Skeletal muscle tissue (tissue), 4 donors: ENCODE data around the gene COPS8. TPM values are rescaled to one million over a fixed set of nuclear protein-coding genes. Genes with fewer than 3 reads are reported as not detected.

Experiments
- H3K27ac ChIP-seq: one replicate; pipeline ENCODE4 v1.7.0; 2013; ENCODE audit warnings: mild to moderate bottlenecking, low read depth, low read length, inconsistent platforms
- H3K27me3 ChIP-seq, 3 donors: one replicate each; pipeline ENCODE4 v1.7.0; 2013; ENCODE audit warnings: low read length in 3 of 3; ENCODE audit not compliant: control insufficient read depth in 3 of 3, insufficient read depth in 3 of 3
- H3K36me3 ChIP-seq, 3 donors: one replicate each; pipeline ENCODE4 v1.7.0; 2013; ENCODE audit warnings: low read length in 3 of 3; ENCODE audit not compliant: control insufficient read depth in 3 of 3, insufficient read depth in 3 of 3
- H3K4me1 ChIP-seq, 3 donors: one replicate each; pipeline ENCODE4 v1.7.0; 2013; ENCODE audit warnings: low read length in 3 of 3, mild to moderate bottlenecking in 3 of 3; ENCODE audit not compliant: control insufficient read depth in 3 of 3, insufficient read depth in 3 of 3
- H3K4me3 ChIP-seq, 3 donors: one replicate each; pipeline ENCODE4 v1.7.0; 2013; ENCODE audit warnings: low read length in 3 of 3
- H3K9ac ChIP-seq, 3 donors: one replicate each; pipeline ENCODE4 v1.7.0; 2013; ENCODE audit warnings: low read length in 3 of 3, mild to moderate bottlenecking in 3 of 3, moderate library complexity in 2 of 3, low read depth in 1 of 3
- H3K9me3 ChIP-seq, 3 donors: one replicate each; pipeline ENCODE4 v1.7.0; 2013; ENCODE audit warnings: low read length in 3 of 3; ENCODE audit not compliant: control insufficient read depth in 3 of 3
- total RNA-seq: library from RNA; depleted of rRNA; stranded (reverse); fragments of >200 nt; gene quantifications from one replicate; pipeline ENCODE4 v1.2.3, GENCODE V29; 2014
- donor health status: Osteomylitis.

Gene COPS8
- total RNA-seq, 1 donor from 2014 or later = 55.8 TPM

- H3K9me3 ChIP-seq = no peaks in the 10 kb centered on the region
- peaks cover 7 to 26% (median 8%) of the 10 kb centered on the region in 3 donors for H3K4me1 ChIP-seq
- no peaks in the 10 kb centered on the region for H3K27me3 ChIP-seq
- no peak overlapping the region for H3K27ac ChIP-seq
- no peak overlapping the region for H3K4me3 ChIP-seq
- H3K36me3 ChIP-seq = peaks cover 0 to 5% (median 2%) of the 10 kb centered on the region in 3 donors
- H3K9ac ChIP-seq = no peak overlapping the region
Observed at GRCh38 chr2:237083026-237083425, 2.7 kb upstream of the COPS8 start.

- H3K9me3 ChIP-seq = no peaks in the 10 kb centered on the region
- peak overlapping the region in 2 of 3 donors; percentile 96 to 100 for H3K4me3 ChIP-seq
- peaks cover 3 to 9% (median 3%) of the 10 kb centered on the region in 3 donors for H3K36me3 ChIP-seq
- H3K9ac ChIP-seq = peak overlapping the region in 2 of 3 donors; percentile 98
- peaks cover 7 to 26% (median 8%) of the 10 kb centered on the region in 3 donors for H3K4me1 ChIP-seq
- H3K27me3 ChIP-seq = no peaks in the 10 kb centered on the region
- no peak overlapping the region for H3K27ac ChIP-seq
Observed at GRCh38 chr2:237084444-237084843, 1.2 kb upstream of the COPS8 start.

GRCh38 chr2:237090906-237091305 is 5.2 kb downstream of the COPS8 start:
- H3K27me3 ChIP-seq = no peaks in the 10 kb centered on the region
- peaks cover 3 to 23% (median 15%) of the 10 kb centered on the region in 3 donors for H3K36me3 ChIP-seq
- H3K9me3 ChIP-seq = no peaks in the 10 kb centered on the region
- peaks cover 34 to 48% (median 44%) of the 10 kb centered on the region in 3 donors for H3K4me1 ChIP-seq
- H3K27ac ChIP-seq = peak overlapping the region; percentile 55
- H3K9ac ChIP-seq = peak overlapping the region in 1 of 3 donors; percentile 47
- no peak overlapping the region for H3K4me3 ChIP-seq

DNA sequence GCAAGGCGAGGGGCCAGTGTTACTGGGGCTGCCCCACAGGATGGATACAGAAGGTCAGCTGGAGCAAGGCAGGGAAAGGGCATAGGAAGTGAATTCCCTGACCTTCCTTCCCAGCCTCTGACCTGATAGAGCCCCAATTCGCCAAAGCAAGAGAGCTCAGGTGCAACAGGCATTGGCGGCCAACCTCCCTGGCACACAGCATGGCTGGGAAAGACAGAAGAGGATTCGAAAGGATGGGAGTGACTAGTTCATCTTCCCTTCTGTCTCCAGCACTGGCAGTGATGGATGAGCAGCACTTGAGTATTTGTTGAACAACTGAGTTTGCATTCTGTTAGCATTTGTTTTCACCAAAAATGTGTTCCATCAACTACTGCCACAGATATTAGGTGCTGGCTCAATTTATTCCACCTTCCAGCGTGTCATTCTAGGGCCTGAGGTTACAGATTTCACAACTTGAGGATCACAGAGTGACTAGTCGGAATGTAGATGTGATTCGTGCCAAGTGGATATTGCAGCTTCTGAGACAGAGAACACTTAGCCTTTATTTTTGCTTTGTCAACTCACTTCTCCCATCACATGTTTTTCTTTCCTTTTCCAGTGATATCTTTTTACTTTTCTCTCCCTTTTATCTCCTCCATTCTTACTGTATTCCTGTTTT is 6.2 kb downstream of the COPS8 start:
- Histone ChIP-seq H3K9ac (peak overlapping the region; percentile 24 to 57 (median 52)), H3K4me1 (peaks cover 40 to 44% (median 40%) of the 10 kb centered on the region in 3 donors), H3K4me3 (peak overlapping the region in 2 of 3 donors; percentile 32 to 37), H3K9me3 (no peaks in the 10 kb centered on the region), H3K36me3 (peaks cover 5 to 30% (median 19%) of the 10 kb centered on the region in 3 donors), H3K27ac (peak overlapping the region; percentile 55), H3K27me3 (no peaks in the 10 kb centered on the region)

DNA sequence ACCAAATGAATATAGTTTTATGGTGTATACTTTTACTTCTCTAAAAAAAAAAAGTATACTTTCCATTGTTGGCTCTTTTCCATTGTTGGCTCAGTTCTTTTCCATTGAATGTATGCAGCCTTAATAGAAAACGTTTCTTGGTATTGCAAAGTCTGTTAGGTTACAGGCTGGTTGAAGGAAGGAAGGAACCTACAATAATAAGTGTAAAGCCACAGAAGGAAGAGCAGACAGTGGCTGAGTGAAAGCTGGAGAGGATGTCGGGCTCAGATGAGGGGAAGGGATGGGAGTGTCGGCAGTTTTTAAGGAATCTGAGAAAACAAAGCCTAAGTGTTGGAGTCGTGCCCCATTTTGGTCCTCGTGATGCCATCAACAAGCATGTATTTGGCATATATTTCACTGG is 6.8 kb downstream of the COPS8 start:
- Histone ChIP-seq H3K27ac (peak overlapping the region; percentile 55), H3K4me1 (peaks cover 40 to 46% (median 40%) of the 10 kb centered on the region in 3 donors), H3K9ac (peak overlapping the region; percentile 7 to 57 (median 52)), H3K9me3 (no peaks in the 10 kb centered on the region), H3K36me3 (peaks cover 5 to 27% (median 19%) of the 10 kb centered on the region in 3 donors), H3K27me3 (no peaks in the 10 kb centered on the region), H3K4me3 (peak overlapping the region in 1 of 3 donors; percentile 46)

DNA sequence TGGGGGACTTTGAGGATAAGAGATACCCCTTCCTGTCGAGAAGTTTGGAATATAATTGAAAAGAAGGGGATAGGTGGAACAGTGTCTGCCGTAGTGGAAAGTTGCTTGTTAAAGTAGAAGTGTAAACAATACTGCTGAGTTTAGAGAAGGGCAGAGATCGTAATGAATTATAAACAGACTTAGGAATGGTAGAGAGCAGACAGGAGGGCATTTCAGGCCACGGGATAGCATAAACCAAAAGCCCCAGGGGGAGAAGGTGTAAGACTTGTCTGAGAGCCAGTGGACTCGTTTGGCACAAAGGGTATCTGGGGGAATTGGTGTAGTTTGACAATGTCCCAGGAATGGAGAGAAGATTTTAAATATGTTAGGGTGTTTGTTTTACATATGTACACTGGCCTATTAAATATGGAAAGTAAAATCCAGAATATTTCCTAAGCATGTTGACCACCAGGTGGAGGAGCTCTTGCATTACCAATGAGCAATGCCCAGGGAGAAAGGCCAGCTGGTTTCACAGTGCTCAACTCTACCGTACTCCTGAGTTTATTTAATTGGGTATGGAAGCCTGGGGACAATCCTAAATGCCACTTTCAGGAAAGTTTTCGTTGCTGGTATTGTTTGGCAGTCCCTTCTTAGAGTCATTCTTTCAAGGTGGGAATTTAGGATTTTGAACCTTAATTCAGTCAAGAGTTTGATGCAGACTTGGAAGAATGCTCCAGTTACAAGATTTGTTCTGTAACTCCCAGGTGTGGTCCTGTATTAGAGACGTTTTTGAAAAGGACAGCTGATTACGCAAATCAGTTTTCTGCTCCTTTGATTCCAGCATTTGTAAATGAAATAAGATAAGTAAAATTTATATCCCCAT is 7.5 kb downstream of the COPS8 start:
- H3K27me3 ChIP-seq = no peaks in the 10 kb centered on the region
- H3K27ac ChIP-seq = peak overlapping the region; percentile 55
- peaks cover 5 to 27% (median 21%) of the 10 kb centered on the region in 3 donors for H3K36me3 ChIP-seq
- H3K9me3 ChIP-seq = no peaks in the 10 kb centered on the region
- peaks cover 40 to 47% (median 43%) of the 10 kb centered on the region in 3 donors for H3K4me1 ChIP-seq
- peak overlapping the region; percentile 7 to 57 (median 52) for H3K9ac ChIP-seq
- peak overlapping the region in 1 of 3 donors; percentile 6 for H3K4me3 ChIP-seq

- Histone ChIP-seq H3K4me3 (no peak overlapping the region), H3K9me3 (no peaks in the 10 kb centered on the region), H3K27me3 (no peaks in the 10 kb centered on the region), H3K4me1 (peaks cover 36 to 43% (median 41%) of the 10 kb centered on the region in 3 donors), H3K27ac (no peak overlapping the region), H3K9ac (no peak overlapping the region), H3K36me3 (peaks cover 3 to 39% (median 36%) of the 10 kb centered on the region in 3 donors)
Observed at GRCh38 chr2:237096201-237096600, 10.5 kb downstream of the COPS8 start.

DNA sequence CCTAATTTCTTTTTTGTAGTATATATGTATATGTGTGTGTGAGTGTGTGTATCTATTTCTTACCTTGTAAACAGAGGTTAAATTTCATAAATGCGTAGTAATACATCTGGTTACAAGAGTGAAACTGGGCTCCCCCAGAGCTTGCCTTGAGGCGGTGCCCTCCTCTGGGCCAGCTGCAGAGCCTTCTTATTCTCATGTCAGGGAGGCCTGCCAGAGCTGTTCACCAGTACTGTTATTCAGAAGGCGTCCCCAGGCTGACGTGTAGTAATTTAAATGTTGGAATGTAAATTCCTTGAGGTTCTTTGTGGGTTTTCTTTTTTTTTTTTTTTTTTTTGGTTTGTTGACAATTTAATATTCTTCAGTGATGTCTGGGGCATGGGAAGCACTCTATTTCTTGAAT is 11.2 kb downstream of the COPS8 start:
- Histone ChIP-seq H3K9ac (no peak overlapping the region), H3K36me3 (peaks cover 3 to 39% (median 36%) of the 10 kb centered on the region in 3 donors), H3K4me3 (no peak overlapping the region), H3K4me1 (peaks cover 29 to 37% (median 34%) of the 10 kb centered on the region in 3 donors), H3K27ac (no peak overlapping the region), H3K9me3 (no peaks in the 10 kb centered on the region), H3K27me3 (no peaks in the 10 kb centered on the region)

- no peak overlapping the region for H3K9ac ChIP-seq
- no peaks in the 10 kb centered on the region for H3K27me3 ChIP-seq
- H3K4me1 ChIP-seq = peaks cover 25 to 32% (median 29%) of the 10 kb centered on the region in 3 donors
- H3K36me3 ChIP-seq = peaks cover 3 to 39% (median 36%) of the 10 kb centered on the region in 3 donors
- H3K9me3 ChIP-seq = no peaks in the 10 kb centered on the region
- no peak overlapping the region for H3K4me3 ChIP-seq
- H3K27ac ChIP-seq = no peak overlapping the region
Observed at GRCh38 chr2:237097326-237097910, 11.7 kb downstream of the COPS8 start.
